ENCODE results near the gene FOXF2. TPM values are rescaled to one million over a fixed set of nuclear protein-coding genes. Genes with fewer than 3 reads are reported as not detected.

The FOXF2 gene
- total RNA-seq, 6 experiments from 2014 or later = 15.4 to 31.8 (median 29.5) TPM

DNA sequence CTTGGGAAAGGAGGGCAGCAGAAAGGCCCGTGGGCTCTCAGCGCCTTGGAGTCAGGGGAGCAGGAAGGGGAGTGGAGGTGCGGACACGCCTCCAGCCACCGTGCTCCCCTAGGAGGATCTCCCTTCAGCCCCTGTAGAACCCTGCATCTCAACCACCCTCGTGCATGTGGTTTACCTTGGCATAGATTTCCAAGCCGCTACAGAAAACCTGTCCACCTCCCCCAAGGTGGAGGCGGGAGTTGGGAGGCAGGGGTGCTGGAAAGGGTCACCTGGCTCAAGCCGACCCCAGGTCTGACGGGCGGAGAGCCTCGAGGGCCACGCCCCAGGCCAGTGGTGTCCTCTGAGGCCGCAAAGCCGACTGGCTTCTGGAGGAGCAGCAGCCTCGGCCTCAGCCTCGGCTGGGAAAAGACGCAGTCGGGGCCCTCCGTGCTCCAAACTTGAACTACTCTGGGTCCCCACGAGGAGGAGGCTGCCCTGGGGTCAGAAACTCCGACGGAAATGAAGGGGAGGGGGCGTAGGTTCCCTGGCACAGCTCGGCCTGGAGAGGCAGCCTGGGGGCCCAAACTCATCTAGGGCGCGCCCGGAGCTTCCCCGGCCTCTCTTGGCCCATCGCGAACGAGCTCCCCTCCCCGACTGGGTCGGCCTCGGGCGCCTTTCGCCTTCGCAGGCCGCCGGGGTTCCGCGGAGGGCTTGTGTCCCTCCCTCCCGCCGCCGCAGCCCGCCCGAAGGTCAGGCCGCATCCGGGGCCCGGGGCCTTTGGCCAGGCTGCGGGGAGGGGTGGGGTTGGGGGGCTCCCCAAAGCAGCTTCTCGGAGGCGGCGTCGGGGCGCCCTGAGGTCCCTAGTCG, 6.3 kb upstream of the FOXF2 start:
- TF ChIP-seq, protein P1, sequence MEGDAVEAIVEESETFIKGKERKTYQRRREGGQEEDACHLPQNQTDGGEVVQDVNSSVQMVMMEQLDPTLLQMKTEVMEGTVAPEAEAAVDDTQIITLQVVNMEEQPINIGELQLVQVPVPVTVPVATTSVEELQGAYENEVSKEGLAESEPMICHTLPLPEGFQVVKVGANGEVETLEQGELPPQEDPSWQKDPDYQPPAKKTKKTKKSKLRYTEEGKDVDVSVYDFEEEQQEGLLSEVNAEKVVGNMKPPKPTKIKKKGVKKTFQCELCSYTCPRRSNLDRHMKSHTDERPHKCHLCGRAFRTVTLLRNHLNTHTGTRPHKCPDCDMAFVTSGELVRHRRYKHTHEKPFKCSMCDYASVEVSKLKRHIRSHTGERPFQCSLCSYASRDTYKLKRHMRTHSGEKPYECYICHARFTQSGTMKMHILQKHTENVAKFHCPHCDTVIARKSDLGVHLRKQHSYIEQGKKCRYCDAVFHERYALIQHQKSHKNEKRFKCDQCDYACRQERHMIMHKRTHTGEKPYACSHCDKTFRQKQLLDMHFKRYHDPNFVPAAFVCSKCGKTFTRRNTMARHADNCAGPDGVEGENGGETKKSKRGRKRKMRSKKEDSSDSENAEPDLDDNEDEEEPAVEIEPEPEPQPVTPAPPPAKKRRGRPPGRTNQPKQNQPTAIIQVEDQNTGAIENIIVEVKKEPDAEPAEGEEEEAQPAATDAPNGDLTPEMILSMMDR (IDR thresholded peaks at IDR 0.05) = peak; percentile 11; the same call in 1 of the 2 replicates
- no peak for DNase-seq
- Mint-ChIP-seq H3K27me3 (ENCODE audit: insufficient read depth) (peaks cover 44% of the 10 kb centered on the region), H3K9me3 (no peaks in the 10 kb centered on the region), H3K4me1 (ENCODE audit: low read depth) (peaks cover 40% of the 10 kb centered on the region), H3K36me3 (ENCODE audit: low read depth) (no peaks in the 10 kb centered on the region), H3K4me3 (peak overlapping the region; percentile 64; the same call in 1 of the 2 replicates), H3K27ac (peak overlapping the region; percentile 79)

GRCh38 chr6:1383729-1384548, 5.4 kb upstream of the FOXF2 start:
- H3K27me3 Mint-ChIP-seq (ENCODE audit: insufficient read depth) = peaks cover 47% of the 10 kb centered on the region
- no peak for DNase-seq
- peaks cover 47% of the 10 kb centered on the region for H3K4me1 Mint-ChIP-seq (ENCODE audit: low read depth)
- H3K27ac Mint-ChIP-seq = peak overlapping the region; percentile 79; the same call in 1 of the 2 replicates
- H3K9me3 Mint-ChIP-seq = no peaks in the 10 kb centered on the region
- no peaks in the 10 kb centered on the region for H3K36me3 Mint-ChIP-seq (ENCODE audit: low read depth)
- TF ChIP-seq, protein P1 (IDR thresholded peaks at IDR 0.05) = no peak
- H3K4me3 Mint-ChIP-seq = peak overlapping the region; percentile 64; the same call in 1 of the 2 replicates

DNA sequence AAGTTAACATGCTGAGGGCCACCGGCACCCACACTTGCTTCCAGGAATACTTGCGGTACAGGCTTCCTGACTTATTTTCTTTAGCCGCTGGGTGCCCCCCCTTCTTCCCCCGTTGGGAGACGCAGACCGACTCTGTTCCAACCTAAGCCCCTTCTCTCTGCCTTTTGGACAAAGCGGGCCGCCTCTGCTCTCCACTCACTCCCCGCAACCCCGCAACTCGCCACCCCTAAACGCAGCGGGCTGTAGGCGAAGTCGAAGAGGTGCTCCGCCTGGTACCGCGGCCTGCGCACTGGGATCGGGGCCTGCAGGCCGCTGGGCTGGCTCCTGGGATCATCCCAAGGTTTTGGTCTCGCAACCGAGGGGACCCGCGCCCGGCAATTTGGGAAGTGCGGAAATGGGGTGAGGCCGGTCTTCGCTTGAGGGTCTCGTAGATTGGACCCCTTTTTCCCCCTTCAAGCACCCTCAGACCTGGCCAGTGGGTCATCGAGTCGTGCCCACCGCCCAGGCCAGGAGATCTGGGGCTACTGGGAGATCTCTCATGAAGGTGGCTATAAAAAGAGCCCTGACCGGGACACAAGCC, 4.7 kb upstream of the FOXF2 start:
- Mint-ChIP-seq H3K27me3 (ENCODE audit: insufficient read depth) (peaks cover 40% of the 10 kb centered on the region), H3K4me1 (ENCODE audit: low read depth) (peaks cover 44% of the 10 kb centered on the region), H3K27ac (peak overlapping the region; percentile 78), H3K9me3 (no peaks in the 10 kb centered on the region), H3K36me3 (ENCODE audit: low read depth) (no peaks in the 10 kb centered on the region), H3K4me3 (peak overlapping the region; percentile 76; the same call in 1 of the 2 replicates)
- TF ChIP-seq, protein P1 (IDR thresholded peaks at IDR 0.05) = no peak
- DNase-seq = no peak

DNA sequence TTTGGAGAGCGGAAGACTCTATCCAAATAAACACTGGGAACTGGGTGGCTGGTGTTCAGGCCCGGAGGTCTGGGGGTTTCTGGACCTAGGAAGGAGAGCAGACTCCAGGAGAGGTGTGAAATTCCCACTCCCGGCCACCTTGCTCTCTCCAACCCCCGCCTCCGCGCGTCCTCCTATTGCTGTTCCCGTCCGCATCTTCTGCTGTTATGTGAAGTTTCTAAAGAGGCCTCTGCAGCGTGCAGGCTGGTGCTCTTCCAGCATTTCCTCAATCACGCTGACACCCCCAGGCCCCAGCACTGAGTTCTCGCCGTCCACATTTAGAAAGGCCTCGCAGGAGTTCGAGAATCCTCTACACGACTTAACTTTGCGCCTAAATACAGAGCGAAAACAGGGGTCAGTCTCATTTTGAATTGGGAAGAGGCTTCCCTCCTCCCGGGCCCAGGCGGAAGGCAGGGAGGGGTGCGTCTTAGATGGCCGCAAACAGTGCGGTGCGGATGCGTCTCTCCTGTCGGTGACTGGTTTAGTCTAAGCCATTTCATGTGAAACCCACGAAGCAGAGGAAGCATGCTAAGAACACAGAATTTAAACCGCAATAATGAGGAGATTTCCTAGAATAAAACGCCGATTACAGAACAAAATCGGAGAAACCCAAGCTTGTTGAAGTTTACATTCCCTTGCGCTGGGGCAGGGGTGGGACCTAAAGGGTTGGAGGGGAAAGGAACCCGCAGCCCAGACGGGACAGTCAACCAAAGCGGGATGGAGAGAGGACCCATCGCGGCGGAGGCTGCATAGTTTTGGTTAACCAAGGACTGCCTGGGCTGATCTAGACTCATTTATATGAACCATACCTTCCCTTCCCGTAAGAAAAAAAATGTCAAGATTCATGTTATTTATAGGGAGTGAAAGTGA, 4.0 kb upstream of the FOXF2 start:
- TF ChIP-seq, protein P1 (IDR thresholded peaks at IDR 0.05) = no peak
- H3K9me3 Mint-ChIP-seq = no peaks in the 10 kb centered on the region
- peak overlapping the region; percentile 76 for H3K4me3 Mint-ChIP-seq
- peak overlapping the region; percentile 78 for H3K27ac Mint-ChIP-seq
- peaks cover 44% of the 10 kb centered on the region for H3K4me1 Mint-ChIP-seq (ENCODE audit: low read depth)
- no peaks in the 10 kb centered on the region for H3K36me3 Mint-ChIP-seq (ENCODE audit: low read depth)
- H3K27me3 Mint-ChIP-seq (ENCODE audit: insufficient read depth) = peaks cover 32% of the 10 kb centered on the region
- DNase-seq = no peak
